GM13977 (cell line): ENCODE measurements around the gene PXDN.
"Not testable (repeated sequence)": the region's sequence is repeated elsewhere in the genome, so short reads cannot be mapped to it uniquely, and the experiment has no call there.

Experiments used
- DNase-seq: peaks from one replicate; pipeline ENCODE4 v3.0.0; 2012; ENCODE audit warnings: low spot score
- CTCF ChIP-seq: IDR thresholded peaks from 2 replicates; pipeline ENCODE4 v1.5.1; 2012; ENCODE audit warnings: mild to moderate bottlenecking, control low read depth; ENCODE audit not compliant: insufficient read depth; ENCODE audit errors: extremely low read depth, missing control alignments
- in situ Hi-C: fragments of 300-500 bp; cut with MboI; formaldehyde crosslinking; loops from one replicate; pipeline ENCODE4 v1.12.0; 2022; ENCODE audit warnings: low sequenced_read_pairs, low pct_unique_long_range_greater_than_20kb, mixed read lengths, inconsistent platforms; ENCODE audit not compliant: unreplicated experiment

PXDN gene

DNA sequence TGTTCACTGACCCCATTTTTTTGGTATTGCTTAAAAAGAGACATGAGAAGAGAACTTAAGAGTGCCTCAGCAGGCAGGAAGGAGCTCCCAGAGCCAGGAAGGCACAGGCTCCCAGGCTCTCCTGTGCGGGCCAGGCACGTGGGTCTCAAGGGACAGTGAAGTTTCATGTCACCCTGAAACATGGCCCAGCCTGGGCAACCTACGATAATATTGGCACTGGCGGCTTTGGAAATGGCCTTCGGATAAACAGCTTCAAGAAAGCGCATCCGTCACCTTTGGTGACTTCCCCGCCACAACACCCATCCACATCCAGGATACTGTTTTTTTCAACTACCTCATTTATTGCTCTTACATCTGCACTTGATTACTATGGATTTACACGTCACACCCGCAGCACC lies 30.5 kb downstream of the PXDN start:
- no peak for DNase-seq
- TF ChIP-seq CTCF, result no peak
- in situ Hi-C loops, result no loop called here

DNA sequence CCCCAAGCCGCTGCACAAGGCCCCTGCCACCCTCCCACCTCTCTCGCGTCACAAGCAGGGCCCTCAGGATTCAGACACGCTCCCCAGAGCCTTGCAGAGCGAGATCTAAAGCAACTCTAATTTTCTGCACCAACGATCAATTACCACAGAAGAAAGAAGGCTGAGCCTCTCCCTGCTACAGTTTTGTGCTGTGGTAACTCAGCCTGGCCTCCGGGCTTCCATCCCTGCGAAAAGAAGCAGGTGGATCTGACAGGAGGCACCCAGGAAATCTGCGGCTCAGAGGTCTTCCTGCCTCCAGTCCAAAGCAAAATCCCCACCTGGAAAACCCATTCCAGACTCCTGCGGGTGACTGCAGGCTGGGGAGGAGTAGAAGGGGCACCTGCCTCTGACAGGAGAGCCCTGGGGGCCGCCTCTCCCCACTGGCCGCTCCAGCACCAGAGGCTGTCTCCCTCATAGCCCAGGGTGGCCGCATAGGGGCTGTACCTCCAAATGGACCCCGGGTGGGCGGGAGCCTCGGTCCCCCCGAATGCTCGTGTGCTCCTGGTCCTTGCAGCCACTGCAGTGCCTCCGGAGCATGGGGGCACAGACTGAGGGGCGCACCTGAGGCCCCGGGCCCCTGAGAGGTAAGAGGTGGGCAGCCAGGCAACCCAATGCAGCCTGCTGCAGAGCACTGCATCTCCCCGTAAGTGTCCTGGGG lies 31.0 kb downstream of the PXDN start:
- no peak for TF ChIP-seq CTCF
- in situ Hi-C loops, result no loop called here
- DNase-seq, result no peak

- in situ Hi-C loops, result no loop called here
- DNase-seq, result no peak
- TF ChIP-seq CTCF, result no peak
These were observed 34.3 kb downstream of the PXDN start for GRCh38 chr2:1709946-1710560.

DNA sequence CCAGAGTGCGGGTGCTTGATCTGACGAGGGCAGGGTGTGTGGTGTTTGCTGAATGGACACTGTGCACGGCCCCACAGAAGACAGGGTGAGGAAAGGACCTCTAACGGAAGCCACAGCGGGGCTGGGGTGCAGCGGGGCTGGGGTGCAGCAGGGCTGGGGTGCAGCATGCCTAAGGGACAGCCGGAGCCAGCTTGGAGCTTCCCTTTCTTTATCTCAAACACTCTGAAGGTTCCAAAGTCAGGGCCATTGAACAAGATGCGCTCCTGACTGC lies 35.0 kb downstream of the PXDN start:
- no peak for DNase-seq
- TF ChIP-seq CTCF, result no peak
- in situ Hi-C loops, result no loop called here

- in situ Hi-C loops, result no loop called here
- TF ChIP-seq CTCF, result no peak
- no peak for DNase-seq
These were observed 35.6 kb downstream of the PXDN start for GRCh38 chr2:1708476-1709334.

DNA sequence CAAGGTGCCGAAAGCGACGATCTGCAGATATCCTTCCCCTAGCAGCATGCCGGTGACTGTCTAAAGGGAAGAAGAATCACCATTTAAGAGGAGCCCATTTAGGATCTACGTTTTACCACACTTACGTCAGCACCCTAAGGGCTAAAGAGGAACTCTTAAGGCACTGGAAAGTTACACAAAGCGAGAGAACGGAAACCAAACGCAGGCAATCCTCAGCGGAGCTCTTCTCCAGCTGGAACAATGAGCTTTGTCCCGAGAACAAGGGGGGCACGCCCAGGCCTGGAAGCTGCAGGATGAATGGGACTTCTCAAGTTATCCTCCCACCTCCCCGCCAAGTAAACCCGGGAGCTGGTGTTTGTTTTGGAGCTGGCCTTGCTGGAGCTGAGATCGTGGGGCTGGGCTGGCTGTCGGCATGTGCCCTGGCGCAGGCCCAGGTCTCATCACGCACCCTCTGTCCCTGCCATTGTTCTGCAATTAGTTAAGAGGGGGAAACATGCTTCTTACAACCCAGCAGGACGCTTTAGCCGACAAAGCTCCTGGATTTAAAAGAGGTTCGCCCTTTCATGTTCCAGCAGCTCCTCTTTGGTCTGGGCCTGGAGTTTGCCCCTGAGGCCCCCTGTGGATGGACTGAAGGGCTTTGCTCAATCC lies 36.4 kb downstream of the PXDN start:
- TF ChIP-seq CTCF, result no peak
- DNase-seq, result no peak
- in situ Hi-C loops, result no loop called here

GRCh38 chr2:1706089-1706841 lies 38.0 kb downstream of the PXDN start:
- DNase-seq, in situ Hi-C loops: not testable (repeated sequence)
